ENCODE results near the gene FNDC10.

FNDC10 gene

DNA sequence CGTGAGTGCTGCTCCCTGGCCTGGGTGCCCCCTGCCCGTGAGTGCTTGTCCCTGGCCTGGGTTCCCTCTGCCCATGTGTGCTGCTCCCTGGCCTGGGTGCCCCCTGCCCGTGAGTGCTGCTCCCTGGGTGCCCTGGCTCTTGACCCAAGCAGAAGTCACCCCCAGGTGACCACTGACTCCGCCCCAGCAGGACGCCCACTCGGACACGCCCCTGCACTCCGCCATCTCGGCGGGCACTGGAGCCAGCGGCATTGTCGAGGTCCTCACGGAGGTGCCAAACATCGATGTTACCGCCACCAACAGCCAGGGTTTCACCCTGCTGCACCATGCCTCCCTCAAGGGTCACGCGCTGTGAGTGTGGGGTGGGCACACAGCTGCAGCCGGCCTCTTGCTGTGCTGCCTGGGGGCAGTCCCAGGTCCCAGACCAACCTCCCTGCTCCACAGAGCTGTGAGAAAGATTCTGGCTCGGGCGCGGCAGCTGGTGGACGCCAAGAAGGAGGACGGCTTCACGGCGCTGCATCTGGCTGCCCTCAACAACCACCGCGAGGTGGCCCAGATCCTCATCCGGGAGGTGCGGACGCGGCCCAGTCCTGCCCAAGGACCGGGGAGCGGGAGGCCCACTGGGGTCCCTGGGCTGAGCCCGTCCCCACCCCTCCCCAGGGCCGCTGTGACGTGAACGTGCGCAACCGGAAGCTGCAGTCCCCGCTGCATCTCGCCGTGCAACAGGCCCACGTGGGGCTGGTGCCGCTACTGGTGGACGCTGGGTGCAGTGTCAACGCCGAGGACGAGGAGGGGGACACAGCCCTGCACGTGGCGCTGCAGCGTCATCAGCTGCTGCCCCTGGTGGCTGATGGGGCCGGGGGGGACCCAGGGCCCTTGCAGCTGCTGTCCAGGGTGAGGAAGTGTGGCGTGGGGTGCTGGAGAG lies 28.2 kb upstream of the FNDC10 start:
- no peak for DNase-seq

DNA sequence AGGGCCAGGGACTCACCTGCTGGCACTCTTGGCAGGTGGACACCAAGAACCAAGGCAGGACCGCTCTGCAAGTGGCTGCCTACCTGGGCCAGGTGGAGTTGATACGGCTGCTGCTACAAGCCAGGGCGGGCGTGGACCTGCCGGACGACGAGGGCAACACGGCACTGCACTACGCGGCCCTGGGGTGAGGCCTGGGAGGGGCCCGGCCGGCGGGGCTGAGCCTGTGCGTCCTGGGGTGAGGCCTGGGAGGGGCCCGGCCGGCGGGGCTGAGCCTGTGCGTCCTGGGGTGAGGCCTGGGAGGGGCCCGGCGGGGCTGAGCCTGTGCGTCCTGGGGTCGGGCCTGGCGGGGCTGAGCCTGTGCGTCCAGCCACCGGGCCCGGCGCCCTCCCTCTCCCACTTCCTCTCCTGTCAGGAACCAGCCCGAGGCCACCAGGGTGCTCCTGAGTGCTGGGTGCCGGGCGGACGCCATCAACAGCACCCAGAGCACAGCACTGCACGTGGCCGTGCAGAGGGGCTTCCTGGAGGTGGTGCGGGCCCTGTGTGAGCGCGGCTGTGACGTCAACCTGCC lies 27.4 kb upstream of the FNDC10 start:
- no peak for DNase-seq

DNA sequence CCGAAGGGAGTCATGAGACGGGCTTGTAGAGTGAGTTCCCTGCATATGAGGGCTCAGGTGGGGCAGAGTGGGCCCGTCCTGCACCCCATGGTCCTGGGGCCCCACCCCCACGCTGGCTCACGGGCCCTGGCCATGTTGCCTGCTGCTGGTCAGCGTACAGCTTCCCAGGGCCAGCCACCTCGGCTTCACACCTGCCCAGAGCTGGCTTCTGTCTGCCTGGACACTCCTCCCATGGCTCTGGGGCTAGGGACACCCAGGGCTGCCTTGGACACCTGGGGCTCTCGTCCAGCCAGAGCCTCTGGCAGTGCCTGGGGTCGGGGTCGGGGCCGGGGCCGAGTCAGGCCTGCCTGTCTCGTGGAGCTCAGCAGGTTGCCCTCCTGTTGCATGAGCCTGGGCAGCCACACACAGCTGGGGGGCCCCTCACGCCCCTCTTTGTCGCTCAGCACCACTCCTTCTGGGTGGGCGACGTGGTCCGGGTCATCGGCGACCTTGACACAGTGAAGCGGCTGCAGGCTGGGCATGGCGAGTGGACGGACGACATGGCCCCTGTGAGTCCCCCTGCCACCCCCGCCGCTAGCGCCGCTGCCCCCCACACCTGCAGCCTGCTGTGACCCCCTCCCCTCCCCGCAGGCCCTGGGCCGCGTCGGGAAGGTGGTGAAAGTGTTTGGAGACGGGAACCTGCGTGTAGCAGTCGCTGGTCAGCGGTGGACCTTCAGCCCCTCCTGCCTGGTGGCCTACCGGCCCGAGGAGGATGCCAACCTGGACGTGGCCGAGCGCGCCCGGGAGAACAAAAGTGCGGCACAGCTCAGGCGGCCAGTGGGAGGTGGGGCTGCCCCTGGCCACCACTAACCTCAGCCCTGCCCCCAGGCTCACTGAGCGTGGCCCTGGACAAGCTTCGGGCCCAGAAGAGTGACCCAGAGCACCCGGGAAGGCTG lies 26.5 kb upstream of the FNDC10 start:
- DNase-seq = no peak

DNA sequence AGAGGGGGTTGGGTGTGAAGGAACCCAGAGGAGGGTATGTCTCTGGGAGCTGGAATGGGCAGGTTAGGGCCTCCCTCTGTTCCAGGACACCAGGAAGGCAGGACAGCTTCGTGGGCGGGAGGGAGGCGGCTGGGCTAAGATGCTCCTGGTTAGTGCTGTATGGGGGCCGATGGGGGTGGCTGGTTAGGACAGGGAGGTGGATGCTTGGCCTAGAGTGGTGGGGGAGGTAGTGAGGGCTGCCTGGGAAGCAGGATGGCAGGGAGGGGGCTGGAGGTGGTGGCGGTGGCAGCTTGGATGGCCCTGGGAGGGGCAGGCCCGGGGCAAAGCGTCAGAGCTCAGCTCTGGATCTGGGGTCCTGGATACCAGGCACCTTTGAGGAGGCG lies 25.9 kb upstream of the FNDC10 start:
- DNase-seq = no peak

DNA sequence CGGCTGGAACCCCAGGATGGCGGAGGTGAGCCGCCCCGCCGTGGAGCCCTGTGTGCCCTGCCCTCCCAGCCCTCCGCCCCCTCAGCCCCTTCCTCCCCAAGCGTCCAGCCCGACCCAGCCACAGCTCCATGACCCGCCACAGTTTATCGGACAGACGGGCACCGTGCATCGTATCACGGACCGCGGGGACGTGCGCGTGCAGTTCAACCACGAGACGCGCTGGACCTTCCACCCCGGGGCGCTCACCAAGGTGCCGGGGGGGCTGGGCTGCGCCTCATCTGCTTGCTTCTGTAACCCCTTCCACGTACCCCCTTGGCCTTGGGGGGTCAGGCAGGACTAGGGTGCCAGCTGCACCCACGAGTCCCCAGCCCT lies 25.5 kb upstream of the FNDC10 start:
- no peak for DNase-seq

DNA sequence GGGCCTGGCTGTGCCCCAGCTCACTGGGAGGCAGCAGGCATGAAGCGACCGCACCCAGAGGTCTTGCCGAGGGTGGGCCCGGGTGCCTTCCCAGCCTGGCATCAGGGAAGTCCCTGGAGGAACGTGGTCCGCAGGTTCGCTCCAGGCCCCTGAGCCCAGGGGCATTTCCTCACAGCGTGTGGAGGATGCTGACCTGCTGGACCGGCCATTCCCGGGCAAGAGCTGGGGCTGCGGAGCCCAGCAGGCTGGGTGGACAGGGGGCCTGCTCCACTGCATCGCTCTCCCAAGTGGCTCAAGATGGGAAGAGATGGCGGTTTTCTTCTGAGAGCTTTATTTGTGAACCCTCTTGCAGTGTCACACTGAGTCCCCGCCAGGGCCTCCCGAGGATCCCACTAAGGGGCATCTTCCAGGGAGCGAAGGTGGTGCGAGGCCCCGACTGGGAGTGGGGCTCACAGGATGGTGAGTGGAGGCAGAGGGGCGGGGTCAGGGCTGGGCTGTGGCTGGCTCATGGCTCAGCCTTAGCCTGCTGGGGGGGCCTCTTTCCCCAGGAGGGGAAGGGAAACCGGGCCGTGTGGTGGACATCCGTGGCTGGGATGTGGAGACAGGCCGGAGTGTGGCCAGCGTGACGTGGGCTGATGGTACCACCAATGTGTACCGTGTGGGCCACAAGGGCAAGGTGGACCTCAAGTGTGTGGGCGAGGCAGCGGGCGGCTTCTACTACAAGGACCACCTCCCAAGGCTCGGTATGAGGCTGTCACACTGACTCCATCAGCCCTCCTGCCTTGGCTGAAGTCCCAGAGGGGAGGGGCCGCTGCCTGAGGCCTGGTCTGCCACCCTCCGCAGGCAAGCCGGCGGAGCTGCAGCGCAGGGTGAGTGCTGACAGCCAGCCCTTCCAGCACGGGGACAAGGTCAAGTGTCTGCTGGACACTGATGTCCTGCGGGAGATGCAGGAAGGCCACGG lies 24.8 kb upstream of the FNDC10 start:
- DNase-seq = no peak

DNA sequence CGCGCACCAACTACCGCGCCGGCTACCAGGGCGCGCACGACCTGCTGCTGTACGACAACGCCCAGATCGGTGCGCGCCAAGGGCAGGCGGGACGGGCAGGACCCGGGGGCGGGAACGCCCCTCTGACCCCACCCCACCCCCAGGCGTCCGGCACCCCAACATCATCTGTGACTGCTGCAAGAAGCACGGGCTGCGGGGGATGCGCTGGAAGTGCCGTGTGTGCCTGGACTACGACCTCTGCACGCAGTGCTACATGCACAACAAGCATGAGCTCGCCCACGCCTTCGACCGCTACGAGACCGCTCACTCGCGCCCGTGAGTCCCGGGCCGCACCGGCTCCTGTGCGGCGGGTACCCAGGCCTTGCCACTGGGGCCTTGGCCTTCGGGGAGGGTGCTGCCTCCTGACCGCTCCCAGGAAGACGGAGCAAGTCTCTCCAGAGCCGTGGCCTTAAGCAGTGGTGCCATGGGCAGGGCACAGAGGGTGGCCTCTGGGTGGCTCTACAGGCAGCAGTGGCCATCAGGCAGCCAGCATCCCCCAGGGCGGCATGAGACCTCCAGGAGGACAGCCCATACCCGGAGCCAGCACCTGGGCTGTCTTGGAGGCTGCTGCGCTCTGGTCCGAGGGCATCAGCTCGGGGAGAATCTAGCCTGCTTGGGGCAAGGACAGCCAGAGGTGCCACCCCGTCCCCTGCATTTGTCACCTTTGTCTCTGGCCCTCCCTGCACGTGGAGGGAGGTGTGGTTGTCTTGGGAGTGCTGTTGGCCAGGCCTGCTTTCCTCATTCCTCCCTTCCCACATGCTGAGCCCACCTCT lies 23.9 kb upstream of the FNDC10 start:
- DNase-seq = no peak

DNA sequence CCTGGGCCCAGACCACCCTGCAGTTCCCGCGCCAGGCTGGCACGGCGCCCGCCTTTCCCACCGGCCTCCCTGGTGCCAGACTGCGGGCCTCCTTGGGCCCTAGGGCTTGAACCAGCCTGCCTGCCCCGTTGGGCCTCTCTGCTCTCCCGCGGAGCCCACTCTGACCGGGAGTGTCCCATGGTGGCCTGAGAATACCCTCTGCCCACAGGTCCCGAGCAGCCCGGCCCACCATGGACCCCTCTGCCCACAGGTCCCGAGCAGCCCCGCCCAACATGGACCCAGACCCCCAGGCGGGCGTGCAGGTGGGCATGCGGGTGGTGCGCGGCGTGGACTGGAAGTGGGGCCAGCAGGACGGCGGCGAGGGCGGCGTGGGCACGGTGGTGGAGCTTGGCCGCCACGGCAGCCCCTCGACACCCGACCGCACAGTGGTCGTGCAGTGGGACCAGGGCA lies 23.3 kb upstream of the FNDC10 start:
- no peak for DNase-seq

DNA sequence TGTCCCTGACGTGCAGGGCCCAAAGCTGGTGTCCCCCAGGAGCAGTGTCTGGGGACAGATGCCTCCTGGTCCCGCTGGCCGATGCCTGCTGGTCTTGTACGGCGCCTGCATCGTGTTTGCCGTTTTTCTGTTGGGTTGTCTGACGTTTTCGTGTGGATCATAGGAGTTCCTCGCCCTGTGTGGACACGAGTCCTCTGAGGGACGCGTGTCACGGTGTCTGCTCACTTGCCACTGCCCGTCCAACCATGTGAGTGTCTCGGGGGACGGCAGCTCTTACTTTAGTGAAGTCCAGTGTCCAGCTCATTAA lies 22.8 kb upstream of the FNDC10 start:
- DNase-seq = no peak

DNA sequence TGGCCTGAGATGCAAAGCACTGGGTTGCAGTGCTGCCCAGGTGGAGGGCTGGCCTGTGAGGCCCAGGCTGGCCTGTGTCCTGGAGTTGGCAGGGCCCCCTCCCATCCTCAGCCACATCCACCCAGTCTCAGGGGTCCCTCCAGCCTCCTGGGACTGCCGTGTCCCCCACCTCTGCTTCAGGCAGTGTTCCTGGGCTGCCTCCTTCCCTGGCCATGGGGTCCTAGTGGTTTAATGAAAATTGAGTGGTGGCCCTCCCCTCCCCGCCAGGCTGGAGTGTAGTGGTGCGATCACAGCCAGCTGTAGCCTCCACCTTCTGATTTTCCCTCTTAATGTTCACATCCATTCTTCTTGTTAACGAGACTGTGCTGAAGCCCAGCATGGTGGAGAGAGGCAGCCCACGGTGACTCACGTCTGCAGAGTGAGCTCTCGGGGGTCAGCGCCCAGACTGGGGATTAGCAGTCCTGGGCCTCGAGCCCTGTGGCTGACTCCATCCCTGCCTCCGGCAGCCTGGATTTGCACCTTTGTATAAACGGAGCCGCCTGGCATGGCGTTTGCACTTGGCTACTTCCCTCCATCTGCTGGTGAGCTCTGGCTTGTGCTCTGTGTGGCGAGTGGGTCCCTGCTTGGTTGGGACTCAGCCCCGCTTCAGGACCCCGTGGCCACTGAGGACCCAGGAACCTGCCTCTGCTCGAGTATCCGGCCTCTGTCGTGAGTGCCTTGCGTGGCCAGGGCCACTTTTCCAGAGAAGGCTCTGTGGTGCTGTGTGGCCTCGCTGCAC lies 22.3 kb upstream of the FNDC10 start:
- no peak for DNase-seq

DNA sequence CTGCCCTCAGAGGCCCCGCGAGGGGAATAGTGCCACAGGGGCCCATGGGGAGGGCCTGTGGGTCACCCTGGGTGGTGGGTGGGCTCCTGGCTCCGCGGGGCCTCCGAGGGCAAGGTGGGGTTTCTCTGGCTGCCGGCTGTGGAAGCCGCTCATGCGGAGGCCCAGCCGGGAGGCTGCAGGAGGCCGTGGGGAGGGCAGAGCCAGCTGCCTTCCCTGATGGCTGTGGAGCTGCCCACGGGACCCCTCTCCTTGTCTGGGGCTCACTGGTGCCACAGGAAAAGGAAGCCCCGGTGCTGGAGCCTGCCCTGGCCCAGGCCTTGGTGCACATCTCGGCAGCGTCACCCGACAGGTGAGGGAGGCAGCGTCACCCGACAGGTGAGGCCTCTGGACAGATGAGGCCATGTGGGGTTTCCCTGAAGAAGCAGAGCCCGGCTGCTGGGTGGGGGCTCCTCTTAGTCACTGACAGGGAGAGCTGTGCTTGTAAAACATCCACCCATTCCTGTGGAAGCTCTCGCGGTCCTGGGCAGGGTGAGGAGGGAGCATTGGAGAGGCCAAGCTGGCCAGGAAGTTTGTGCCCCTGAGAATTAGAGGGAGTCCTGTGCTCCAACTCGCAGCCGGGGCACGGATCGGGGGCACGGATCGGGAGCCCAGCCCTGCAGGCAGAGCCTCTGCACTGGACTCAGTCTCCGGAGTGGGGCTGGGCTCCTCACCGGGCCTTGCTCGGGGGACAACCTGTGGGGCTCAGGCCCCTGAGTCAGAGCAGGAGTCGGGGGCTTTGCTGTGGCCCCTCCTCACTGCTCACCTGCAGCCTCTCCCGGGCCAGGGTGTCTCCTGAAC lies 21.5 kb upstream of the FNDC10 start:
- no peak for DNase-seq

DNA sequence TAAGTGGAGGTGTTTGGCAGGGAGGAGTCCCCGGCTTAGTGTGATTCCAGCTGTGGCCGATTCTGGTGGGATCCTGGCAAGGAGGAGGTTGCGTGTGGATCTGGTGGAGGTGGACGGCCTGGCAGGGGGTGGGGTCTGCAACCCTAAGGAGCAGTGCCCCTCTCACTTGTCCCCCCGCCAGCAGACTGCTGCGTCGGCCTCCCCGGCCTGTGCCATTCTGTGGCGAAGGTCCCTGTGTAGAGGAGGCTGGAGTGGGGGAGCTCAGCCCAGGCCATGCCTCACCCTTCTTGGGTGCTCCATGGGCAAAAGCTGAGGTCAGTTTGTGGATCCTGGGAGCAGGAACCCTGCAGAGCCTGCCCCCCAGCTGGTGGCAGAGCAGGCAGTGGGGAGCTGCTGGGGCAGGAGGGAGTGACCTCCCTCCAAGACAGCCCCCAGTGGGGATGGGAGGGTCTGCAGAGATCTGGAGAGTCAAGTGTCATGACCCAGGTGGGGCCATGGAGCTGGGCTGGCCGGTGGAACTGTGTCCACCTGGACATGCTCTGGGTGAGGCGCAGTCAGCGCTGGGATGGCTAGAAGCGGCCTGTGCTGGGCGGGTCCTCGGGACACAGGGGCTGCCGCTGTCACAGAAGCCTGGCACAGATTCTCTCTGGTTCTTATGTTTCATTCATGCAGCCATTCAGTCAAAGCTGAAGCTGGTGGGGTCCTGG lies 20.7 kb upstream of the FNDC10 start:
- DNase-seq = no peak

DNA sequence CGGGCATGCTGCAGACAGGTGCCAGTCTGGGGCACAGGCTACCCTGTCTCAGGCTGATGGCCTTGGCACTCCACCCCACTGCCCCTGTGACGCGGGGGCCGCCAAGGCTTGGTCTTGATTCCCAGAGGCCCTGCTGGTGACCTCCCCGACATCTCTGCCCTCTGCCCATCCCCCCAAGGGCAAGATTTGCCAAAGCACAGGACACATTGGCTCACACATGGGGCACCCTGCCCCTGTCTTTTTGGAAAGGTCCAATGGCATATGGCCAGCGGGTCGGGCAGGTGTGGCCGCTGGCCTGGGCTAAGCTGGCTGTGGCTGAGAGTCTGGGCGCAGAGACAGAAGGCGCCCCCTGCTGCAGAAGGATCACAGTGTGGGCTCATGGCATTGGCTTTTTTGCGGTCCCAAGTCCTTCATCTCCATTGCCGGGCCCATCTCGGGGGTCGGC lies 20.0 kb upstream of the FNDC10 start:
- no peak for DNase-seq

DNA sequence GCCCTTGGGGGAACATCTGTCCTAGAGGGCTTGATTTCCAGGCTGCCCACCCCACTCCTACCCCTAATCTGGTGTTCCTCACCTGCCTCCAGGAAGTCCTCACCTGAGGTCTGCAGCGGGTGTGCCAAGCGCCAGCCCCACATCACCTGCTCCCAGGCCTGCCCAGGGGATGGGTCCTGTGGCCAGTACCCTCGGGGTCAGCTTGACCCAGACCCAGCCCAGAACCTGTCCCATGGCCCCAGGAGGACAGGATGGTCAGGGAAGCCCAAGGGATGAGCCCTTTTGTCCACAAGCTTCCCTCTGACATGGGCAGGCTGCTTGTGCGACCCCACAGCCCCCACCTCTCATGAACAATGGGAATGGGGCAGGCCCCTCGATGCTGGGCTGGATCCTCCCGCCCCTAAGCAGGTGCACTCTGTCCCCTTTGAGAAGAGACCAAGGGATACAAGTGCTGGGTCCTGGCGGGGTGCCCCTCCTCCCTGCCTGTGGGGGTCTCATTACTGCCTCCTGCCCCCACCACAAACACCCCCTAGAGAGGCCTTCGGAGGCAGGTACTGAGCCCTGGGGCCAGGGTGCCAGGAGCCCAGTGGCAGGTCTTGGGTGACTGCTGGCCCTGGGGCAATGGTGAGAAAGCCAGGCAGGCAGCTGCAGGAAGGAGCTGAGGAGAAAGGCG lies 18.6 kb upstream of the FNDC10 start:
- DNase-seq = no peak

DNA sequence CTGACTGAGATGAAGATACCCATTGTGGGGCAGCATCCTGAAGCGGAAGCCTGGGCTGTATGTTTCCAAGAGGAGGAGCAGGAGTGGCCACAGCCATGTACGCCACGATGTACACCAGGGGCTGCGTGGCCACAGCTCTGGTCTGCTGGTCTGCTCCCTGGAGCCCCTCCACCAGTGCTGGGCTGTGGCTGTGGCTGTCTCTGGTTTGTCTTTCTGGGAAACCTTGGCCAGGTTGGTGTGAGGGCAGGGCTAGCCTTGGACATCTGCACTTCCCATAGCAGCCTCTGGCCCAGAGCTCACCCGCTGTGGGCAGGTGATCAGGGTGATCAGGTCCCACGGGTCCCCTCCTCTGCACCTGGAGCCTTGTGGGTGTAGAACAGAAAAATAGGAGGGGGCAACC lies 18.0 kb upstream of the FNDC10 start:
- DNase-seq = no peak

DNA sequence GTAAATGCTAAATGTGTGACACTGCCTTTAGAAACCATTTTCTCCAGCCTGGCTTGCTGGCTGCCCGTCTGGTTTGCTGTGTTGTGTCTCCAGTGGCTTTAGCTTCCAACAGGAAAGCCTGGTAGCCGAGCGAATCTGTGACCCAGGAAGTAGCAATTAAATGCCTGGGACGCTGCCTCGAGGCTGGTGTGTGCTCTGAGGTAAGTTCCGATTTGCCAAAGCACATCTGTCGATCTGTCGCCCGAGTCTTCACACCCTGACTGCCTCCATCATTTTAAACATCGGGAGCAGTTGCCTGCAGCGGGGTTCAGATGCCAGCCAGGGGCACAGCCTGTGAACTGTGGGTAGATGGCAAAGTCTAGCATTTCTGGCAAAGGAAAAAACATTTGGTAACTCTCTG lies 17.6 kb upstream of the FNDC10 start:
- DNase-seq = no peak

DNA sequence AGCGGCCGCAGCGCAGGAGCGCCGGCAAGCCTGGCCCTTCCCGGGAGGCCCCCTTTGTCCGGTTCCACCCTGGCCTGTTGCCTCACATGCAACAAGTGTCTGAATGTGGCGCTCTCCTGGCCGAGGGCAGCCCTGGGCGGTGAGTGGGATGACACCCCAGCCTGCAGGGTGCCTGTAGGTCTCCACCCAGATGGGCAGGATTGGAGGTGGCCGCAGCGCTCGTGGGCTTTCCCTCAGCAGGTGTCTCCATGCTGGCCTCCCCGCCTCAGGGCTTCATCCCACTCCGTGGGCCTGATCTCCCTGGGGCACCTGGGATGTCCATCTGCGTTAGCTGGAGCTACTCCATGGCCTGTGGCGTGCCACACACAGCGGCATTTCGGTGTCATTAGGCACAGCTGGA lies 16.9 kb upstream of the FNDC10 start:
- DNase-seq = no peak

DNA sequence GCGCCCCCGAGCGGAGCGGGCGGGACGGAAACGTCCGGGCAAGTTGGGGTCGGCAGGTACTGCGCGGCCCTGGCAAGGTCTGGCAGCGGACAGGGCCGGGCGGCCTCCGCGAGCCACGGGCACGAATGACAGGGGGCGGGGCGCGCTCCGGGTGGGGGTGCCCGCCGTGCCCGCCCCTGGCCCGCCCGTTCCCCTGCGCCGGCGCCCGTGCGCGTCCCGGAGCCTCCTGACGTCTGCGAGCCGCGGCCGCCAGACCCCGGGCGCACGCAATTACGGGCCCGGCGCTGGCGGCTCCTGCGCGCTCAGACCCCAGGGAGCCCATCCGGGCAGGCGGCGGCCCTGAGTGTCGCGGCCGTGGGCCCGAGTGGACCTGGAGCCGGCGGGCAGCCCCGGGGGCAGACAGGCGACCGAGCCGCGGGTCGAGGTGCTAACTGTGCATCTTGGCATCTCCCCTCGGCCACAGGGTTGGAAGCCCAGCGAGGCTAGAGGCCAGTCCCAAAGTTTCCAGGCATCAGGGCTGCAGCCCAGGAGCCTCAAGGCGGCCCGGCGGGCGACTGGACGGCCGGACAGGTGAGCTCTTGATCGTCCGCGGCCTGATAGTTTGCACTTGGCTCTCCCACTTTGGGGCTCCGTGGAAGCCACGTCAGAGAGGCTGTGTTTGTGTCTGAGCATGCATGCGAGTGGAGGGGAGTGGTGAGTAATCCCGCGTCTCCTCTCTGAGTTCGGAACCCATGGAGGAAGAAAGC lies 16.3 kb upstream of the FNDC10 start:
- peak; percentile 56 for DNase-seq

Measured in CD4-positive, alpha-beta T cell treated with Interleukin-21 for 1 hour (primary cell).